ENCODE data around the gene CCDC107.
"Not testable (repeated sequence)": the region's sequence is repeated elsewhere in the genome, so short reads cannot be mapped to it uniquely, and the experiment has no call there.

CCDC107 gene

DNA sequence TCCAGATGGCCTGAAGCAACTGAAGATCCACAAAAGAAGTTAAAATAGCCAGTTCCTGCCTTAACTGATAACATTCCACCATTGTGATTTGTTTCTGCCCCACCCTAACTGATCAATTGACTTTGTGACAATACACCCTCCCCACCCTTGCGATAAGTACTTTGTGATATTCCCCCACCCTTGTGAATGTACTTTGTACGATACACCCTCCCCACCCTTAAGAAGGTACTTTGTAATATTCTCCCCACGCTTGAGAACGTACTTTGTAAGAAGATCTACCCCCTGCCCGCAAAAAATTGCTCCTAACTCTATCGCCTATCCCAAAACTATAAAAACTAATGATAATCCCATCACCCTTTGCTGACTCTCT lies 21.2 kb upstream of the CCDC107 start:
- H3K9me3 ChIP-seq (ENCODE audit: control insufficient read depth in 5 of 5, low read length in 5 of 5); H3K36me3 ChIP-seq (ENCODE audit: control insufficient read depth in 5 of 5, insufficient read depth in 5 of 5, low read length in 5 of 5); H3K4me3 ChIP-seq (ENCODE audit: low read depth in 1 of 5, low read length in 5 of 5); H3K9ac ChIP-seq (ENCODE audit: low read length in 5 of 5); H3K27me3 ChIP-seq (ENCODE audit: control insufficient read depth in 5 of 5, insufficient read depth in 4 of 5, low read length in 5 of 5); H3K27ac ChIP-seq (ENCODE audit: low read depth, low read length): not testable (repeated sequence)
- peaks cover 2 to 26% (median 19%) of the 10 kb centered on the region in 5 donors for H3K4me1 ChIP-seq (ENCODE audit: control insufficient read depth in 5 of 5, insufficient read depth in 5 of 5, low read length in 5 of 5)

GRCh38 chr9:35637427-35637955 lies 20.6 kb upstream of the CCDC107 start:
- H3K9ac ChIP-seq (ENCODE audit: low read length in 5 of 5); H3K4me3 ChIP-seq (ENCODE audit: low read depth in 1 of 5, low read length in 5 of 5); H3K27me3 ChIP-seq (ENCODE audit: control insufficient read depth in 5 of 5, insufficient read depth in 4 of 5, low read length in 5 of 5); H3K9me3 ChIP-seq (ENCODE audit: control insufficient read depth in 5 of 5, low read length in 5 of 5); H3K27ac ChIP-seq (ENCODE audit: low read depth, low read length); H3K36me3 ChIP-seq (ENCODE audit: control insufficient read depth in 5 of 5, insufficient read depth in 5 of 5, low read length in 5 of 5): not testable (repeated sequence)
- H3K4me1 ChIP-seq (ENCODE audit: control insufficient read depth in 5 of 5, insufficient read depth in 5 of 5, low read length in 5 of 5), result peaks cover 2 to 26% (median 21%) of the 10 kb centered on the region in 5 donors

- H3K27ac ChIP-seq (ENCODE audit: low read depth, low read length); H3K4me3 ChIP-seq (ENCODE audit: low read depth in 1 of 5, low read length in 5 of 5): not testable (repeated sequence)
- peaks cover 2 to 33% (median 27%) of the 10 kb centered on the region in 5 donors for H3K4me1 ChIP-seq (ENCODE audit: control insufficient read depth in 5 of 5, insufficient read depth in 5 of 5, low read length in 5 of 5)
These were observed 19.3 kb upstream of the CCDC107 start for GRCh38 chr9:35638751-35639150.

DNA sequence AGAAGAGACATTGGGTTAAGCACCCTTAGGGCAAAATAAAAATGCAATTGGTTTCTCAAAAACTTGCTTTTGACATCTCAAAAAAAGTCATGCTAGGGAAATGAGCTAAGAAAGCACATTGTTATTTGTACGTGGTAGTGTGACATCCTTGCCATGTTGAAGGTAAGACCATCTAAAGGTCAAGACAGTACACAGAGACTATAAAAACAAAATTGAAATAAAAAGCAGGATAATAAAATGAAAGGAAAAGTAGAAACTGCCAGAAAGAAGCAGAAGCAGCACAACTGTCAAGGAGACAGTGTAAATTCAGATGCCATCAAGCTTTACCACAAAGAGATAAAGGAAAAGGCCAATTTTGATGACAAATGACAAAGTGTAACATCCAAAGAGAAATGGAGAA lies 18.9 kb upstream of the CCDC107 start:
- H3K27ac ChIP-seq (ENCODE audit: low read depth, low read length), result not testable (repeated sequence)

More at GRCh38 chr9:35638751-35639150, 19.3 kb upstream of the CCDC107 start:
- H3K9ac ChIP-seq (ENCODE audit: low read length in 5 of 5); H3K36me3 ChIP-seq (ENCODE audit: control insufficient read depth in 5 of 5, insufficient read depth in 5 of 5, low read length in 5 of 5); H3K27me3 ChIP-seq (ENCODE audit: control insufficient read depth in 5 of 5, insufficient read depth in 4 of 5, low read length in 5 of 5); H3K9me3 ChIP-seq (ENCODE audit: control insufficient read depth in 5 of 5, low read length in 5 of 5): not testable (repeated sequence)

DNA sequence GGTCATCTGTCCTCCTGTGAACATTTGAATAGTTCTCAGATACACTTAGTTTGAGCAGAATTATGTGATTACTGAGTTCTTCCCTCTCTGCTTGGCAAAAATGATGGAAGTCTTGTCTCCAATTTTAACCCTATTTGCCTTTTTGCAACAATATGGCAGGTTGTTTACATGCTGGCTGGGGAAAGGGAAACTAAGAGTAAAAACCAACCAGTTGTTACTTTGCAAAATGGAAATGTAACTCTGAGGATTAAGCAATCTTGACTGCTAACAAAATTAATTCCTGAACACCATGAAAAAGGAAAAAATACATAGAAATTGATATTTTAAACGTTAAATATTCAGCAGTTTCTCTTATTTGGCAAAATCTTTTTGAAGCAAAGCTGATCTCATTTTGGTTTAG lies 18.5 kb upstream of the CCDC107 start:
- H3K27ac ChIP-seq (ENCODE audit: low read depth, low read length), result no peak overlapping the region
- peaks cover 2 to 38% (median 33%) of the 10 kb centered on the region in 5 donors for H3K4me1 ChIP-seq (ENCODE audit: control insufficient read depth in 5 of 5, insufficient read depth in 5 of 5, low read length in 5 of 5)
- H3K4me3 ChIP-seq (ENCODE audit: low read depth in 1 of 5, low read length in 5 of 5), result no peak overlapping the region
- H3K9ac ChIP-seq (ENCODE audit: low read length in 5 of 5), result no peak overlapping the region
- no peaks in the 10 kb centered on the region for H3K9me3 ChIP-seq (ENCODE audit: control insufficient read depth in 5 of 5, low read length in 5 of 5)
- no peaks in the 10 kb centered on the region for H3K36me3 ChIP-seq (ENCODE audit: control insufficient read depth in 5 of 5, insufficient read depth in 5 of 5, low read length in 5 of 5)
- no peaks in the 10 kb centered on the region for H3K27me3 ChIP-seq (ENCODE audit: control insufficient read depth in 5 of 5, insufficient read depth in 4 of 5, low read length in 5 of 5)

More for the DNA sequence above, 18.9 kb upstream of the CCDC107 start:
- H3K4me1 ChIP-seq (ENCODE audit: control insufficient read depth in 5 of 5, insufficient read depth in 5 of 5, low read length in 5 of 5), result peaks cover 2 to 36% (median 30%) of the 10 kb centered on the region in 5 donors
- H3K9ac ChIP-seq (ENCODE audit: low read length in 5 of 5); H3K27me3 ChIP-seq (ENCODE audit: control insufficient read depth in 5 of 5, insufficient read depth in 4 of 5, low read length in 5 of 5); H3K36me3 ChIP-seq (ENCODE audit: control insufficient read depth in 5 of 5, insufficient read depth in 5 of 5, low read length in 5 of 5); H3K9me3 ChIP-seq (ENCODE audit: control insufficient read depth in 5 of 5, low read length in 5 of 5); H3K4me3 ChIP-seq (ENCODE audit: low read depth in 1 of 5, low read length in 5 of 5): not testable (repeated sequence)

- peaks cover 2 to 39% (median 37%) of the 10 kb centered on the region in 5 donors for H3K4me1 ChIP-seq (ENCODE audit: control insufficient read depth in 5 of 5, insufficient read depth in 5 of 5, low read length in 5 of 5)
- H3K9me3 ChIP-seq (ENCODE audit: control insufficient read depth in 5 of 5, low read length in 5 of 5); H3K9ac ChIP-seq (ENCODE audit: low read length in 5 of 5); H3K27me3 ChIP-seq (ENCODE audit: control insufficient read depth in 5 of 5, insufficient read depth in 4 of 5, low read length in 5 of 5); H3K36me3 ChIP-seq (ENCODE audit: control insufficient read depth in 5 of 5, insufficient read depth in 5 of 5, low read length in 5 of 5); H3K27ac ChIP-seq (ENCODE audit: low read depth, low read length); H3K4me3 ChIP-seq (ENCODE audit: low read depth in 1 of 5, low read length in 5 of 5): not testable (repeated sequence)
These were observed 17.7 kb upstream of the CCDC107 start for GRCh38 chr9:35640431-35640830.

DNA sequence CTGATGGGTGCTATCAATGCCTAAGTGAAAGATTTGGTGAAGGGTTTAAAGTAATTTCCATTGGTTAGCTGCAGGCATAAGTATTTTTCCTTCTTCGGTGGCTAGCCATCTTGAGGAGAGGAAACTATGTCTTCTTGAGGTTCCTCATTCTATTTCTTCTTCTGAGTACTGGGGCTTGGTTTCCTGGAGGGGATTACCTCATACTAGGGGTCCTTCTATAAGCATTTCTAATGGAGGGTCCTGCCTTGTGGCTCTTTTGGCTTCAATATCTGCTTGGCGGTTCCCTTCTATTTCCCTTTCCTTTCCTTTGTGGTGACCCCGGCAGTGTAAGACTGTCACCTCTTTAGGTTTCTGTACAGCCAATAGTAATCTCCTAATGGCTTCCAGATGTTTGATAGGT lies 16.6 kb upstream of the CCDC107 start:
- H3K36me3 ChIP-seq (ENCODE audit: control insufficient read depth in 5 of 5, insufficient read depth in 5 of 5, low read length in 5 of 5); H3K27me3 ChIP-seq (ENCODE audit: control insufficient read depth in 5 of 5, insufficient read depth in 4 of 5, low read length in 5 of 5); H3K27ac ChIP-seq (ENCODE audit: low read depth, low read length); H3K9me3 ChIP-seq (ENCODE audit: control insufficient read depth in 5 of 5, low read length in 5 of 5); H3K9ac ChIP-seq (ENCODE audit: low read length in 5 of 5); H3K4me3 ChIP-seq (ENCODE audit: low read depth in 1 of 5, low read length in 5 of 5): not testable (repeated sequence)
- H3K4me1 ChIP-seq (ENCODE audit: control insufficient read depth in 5 of 5, insufficient read depth in 5 of 5, low read length in 5 of 5), result peaks cover 2 to 41% (median 39%) of the 10 kb centered on the region in 5 donors

- H3K9ac ChIP-seq (ENCODE audit: low read length in 5 of 5), result no peak overlapping the region
- no peak overlapping the region for H3K27ac ChIP-seq (ENCODE audit: low read depth, low read length)
- H3K36me3 ChIP-seq (ENCODE audit: control insufficient read depth in 5 of 5, insufficient read depth in 5 of 5, low read length in 5 of 5), result no peaks in the 10 kb centered on the region
- no peaks in the 10 kb centered on the region for H3K27me3 ChIP-seq (ENCODE audit: control insufficient read depth in 5 of 5, insufficient read depth in 4 of 5, low read length in 5 of 5)
- H3K9me3 ChIP-seq (ENCODE audit: control insufficient read depth in 5 of 5, low read length in 5 of 5), result no peaks in the 10 kb centered on the region
- peaks cover 0 to 49% (median 42%) of the 10 kb centered on the region in 5 donors for H3K4me1 ChIP-seq (ENCODE audit: control insufficient read depth in 5 of 5, insufficient read depth in 5 of 5, low read length in 5 of 5)
- no peak overlapping the region for H3K4me3 ChIP-seq (ENCODE audit: low read depth in 1 of 5, low read length in 5 of 5)
These were observed 15.0 kb upstream of the CCDC107 start for GRCh38 chr9:35643046-35643445.

- peak overlapping the region in 4 of 5 donors; percentile 25 to 95 (median 84) for H3K9ac ChIP-seq (ENCODE audit: low read length in 5 of 5)
These were observed 12.4 kb upstream of the CCDC107 start for GRCh38 chr9:35645736-35646135.

DNA sequence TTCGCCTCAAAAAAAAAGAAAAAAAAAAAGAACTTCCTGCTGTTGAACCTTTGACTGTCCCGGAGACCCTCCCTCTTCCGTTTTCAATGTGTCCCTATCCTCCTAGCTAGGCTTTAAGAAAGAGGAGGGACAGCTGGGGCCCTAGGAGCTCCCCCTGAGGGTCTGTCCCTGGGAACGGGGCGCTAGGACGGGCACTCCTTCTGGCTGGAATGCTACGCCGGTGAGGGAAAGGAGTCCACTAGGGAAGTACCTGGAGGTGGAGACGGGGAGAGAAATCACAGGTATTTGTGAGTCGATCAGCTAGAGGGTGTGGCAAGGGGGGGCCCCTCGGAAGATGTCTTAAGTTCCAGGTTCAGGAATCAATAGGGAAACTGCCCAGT lies 11.9 kb upstream of the CCDC107 start:
- Histone ChIP-seq H3K36me3 (ENCODE audit: control insufficient read depth in 5 of 5, insufficient read depth in 5 of 5, low read length in 5 of 5) (no peaks in the 10 kb centered on the region), H3K9ac (ENCODE audit: low read length in 5 of 5) (peak overlapping the region; percentile 75 to 95 (median 85)), H3K4me3 (ENCODE audit: low read depth in 1 of 5, low read length in 5 of 5) (peak overlapping the region; percentile 46 to 84 (median 74)), H3K9me3 (ENCODE audit: control insufficient read depth in 5 of 5, low read length in 5 of 5) (no peaks in the 10 kb centered on the region), H3K27me3 (ENCODE audit: control insufficient read depth in 5 of 5, insufficient read depth in 4 of 5, low read length in 5 of 5) (no peaks in the 10 kb centered on the region), H3K4me1 (ENCODE audit: control insufficient read depth in 5 of 5, insufficient read depth in 5 of 5, low read length in 5 of 5) (peaks cover 3 to 70% (median 68%) of the 10 kb centered on the region in 5 donors), H3K27ac (ENCODE audit: low read depth, low read length) (peak overlapping the region; percentile 98)

More at GRCh38 chr9:35645736-35646135, 12.4 kb upstream of the CCDC107 start:
- Histone ChIP-seq H3K27ac (ENCODE audit: low read depth, low read length) (peak overlapping the region; percentile 98), H3K4me1 (ENCODE audit: control insufficient read depth in 5 of 5, insufficient read depth in 5 of 5, low read length in 5 of 5) (peaks cover 3 to 66% (median 65%) of the 10 kb centered on the region in 5 donors), H3K4me3 (ENCODE audit: low read depth in 1 of 5, low read length in 5 of 5) (peak overlapping the region; percentile 46 to 84 (median 74))
- H3K36me3 ChIP-seq (ENCODE audit: control insufficient read depth in 5 of 5, insufficient read depth in 5 of 5, low read length in 5 of 5); H3K27me3 ChIP-seq (ENCODE audit: control insufficient read depth in 5 of 5, insufficient read depth in 4 of 5, low read length in 5 of 5); H3K9me3 ChIP-seq (ENCODE audit: control insufficient read depth in 5 of 5, low read length in 5 of 5): not testable (repeated sequence)
